Mucosa of stomach (tissue), 1 donor: ENCODE measurements around the gene LRRC8E.
"Not testable (repeated sequence)": the region's sequence is repeated elsewhere in the genome, so short reads cannot be mapped to it uniquely, and the experiment has no call there.

Source experiments
- H3K27me3 ChIP-seq: one replicate; pipeline ENCODE4 v1.7.0; 2013; ENCODE audit warnings: mild to moderate bottlenecking, low read length; ENCODE audit not compliant: control insufficient read depth, insufficient read depth
- H3K36me3 ChIP-seq: one replicate; pipeline ENCODE4 v1.7.0; 2013; ENCODE audit warnings: low read length; ENCODE audit not compliant: control insufficient read depth, insufficient read depth
- H3K4me1 ChIP-seq: one replicate; pipeline ENCODE4 v1.7.0; 2013; ENCODE audit warnings: mild to moderate bottlenecking, low read length; ENCODE audit not compliant: control insufficient read depth, insufficient read depth
- H3K4me3 ChIP-seq: one replicate; pipeline ENCODE4 v1.7.0; 2013; ENCODE audit warnings: low read length
- H3K9ac ChIP-seq: one replicate; pipeline ENCODE4 v1.7.0; 2013; ENCODE audit warnings: mild to moderate bottlenecking, low read length, moderate library complexity
- H3K9me3 ChIP-seq: one replicate; pipeline ENCODE4 v1.7.0; 2013; ENCODE audit warnings: mild to moderate bottlenecking, low read length, moderate library complexity; ENCODE audit not compliant: control insufficient read depth
- donor health status: Pancreatic carcinoma.

The LRRC8E gene

GRCh38 chr19:7923295-7924191 is 35.2 kb downstream of the LRRC8E start:
- Histone ChIP-seq H3K27me3 (peaks cover 12% of the 10 kb centered on the region), H3K4me1 (peaks cover 28% of the 10 kb centered on the region), H3K9ac (no peak overlapping the region), H3K4me3 (no peak overlapping the region), H3K9me3 (no peaks in the 10 kb centered on the region), H3K36me3 (no peaks in the 10 kb centered on the region)

GRCh38 chr19:7924241-7924640 is 35.9 kb downstream of the LRRC8E start:
- Histone ChIP-seq H3K9ac (no peak overlapping the region), H3K4me3 (no peak overlapping the region), H3K9me3 (no peaks in the 10 kb centered on the region), H3K36me3 (no peaks in the 10 kb centered on the region), H3K27me3 (peaks cover 5% of the 10 kb centered on the region), H3K4me1 (peaks cover 28% of the 10 kb centered on the region)

GRCh38 chr19:7924651-7925170 is 36.4 kb downstream of the LRRC8E start:
- H3K36me3 ChIP-seq = no peaks in the 10 kb centered on the region
- no peaks in the 10 kb centered on the region for H3K9me3 ChIP-seq
- peaks cover 23% of the 10 kb centered on the region for H3K4me1 ChIP-seq
- no peak overlapping the region for H3K4me3 ChIP-seq
- no peak overlapping the region for H3K9ac ChIP-seq
- peaks cover under 1% of the 10 kb centered on the region for H3K27me3 ChIP-seq

- no peaks in the 10 kb centered on the region for H3K27me3 ChIP-seq
- no peaks in the 10 kb centered on the region for H3K9me3 ChIP-seq
- H3K9ac ChIP-seq = no peak overlapping the region
- H3K4me3 ChIP-seq = no peak overlapping the region
- H3K36me3 ChIP-seq = no peaks in the 10 kb centered on the region
- peaks cover 20% of the 10 kb centered on the region for H3K4me1 ChIP-seq
Measured at GRCh38 chr19:7925171-7925851, 37.0 kb downstream of the LRRC8E start.

GRCh38 chr19:7926021-7926726 is 37.9 kb downstream of the LRRC8E start, which contains the start of gene CTXN1:
Gene CTXN1, minus strand, starts transcription at chr19:7926135. Its CDS starts 597 bp downstream, at chr19:7925538.
- no peaks in the 10 kb centered on the region for H3K27me3 ChIP-seq
- peak within 1 kb of the TSS; percentile 28 for H3K9ac ChIP-seq
- H3K4me3 ChIP-seq = no peak within 1 kb of the TSS
- no peaks in the 10 kb centered on the region for H3K36me3 ChIP-seq
- H3K4me1 ChIP-seq = peaks cover 17% of the 10 kb centered on the region
- no peaks in the 10 kb centered on the region for H3K9me3 ChIP-seq

- no peak overlapping the region for H3K9ac ChIP-seq
- no peaks in the 10 kb centered on the region for H3K27me3 ChIP-seq
- H3K36me3 ChIP-seq = no peaks in the 10 kb centered on the region
- H3K4me1 ChIP-seq = peaks cover 9% of the 10 kb centered on the region
- no peak overlapping the region for H3K4me3 ChIP-seq
- no peaks in the 10 kb centered on the region for H3K9me3 ChIP-seq
Measured at GRCh38 chr19:7926727-7927604, 38.7 kb downstream of the LRRC8E start.

GRCh38 chr19:7927605-7928333 is 39.5 kb downstream of the LRRC8E start:
- Histone ChIP-seq H3K4me1 (peaks cover 6% of the 10 kb centered on the region), H3K27me3 (no peaks in the 10 kb centered on the region), H3K9me3 (no peaks in the 10 kb centered on the region), H3K9ac (no peak overlapping the region), H3K4me3 (no peak overlapping the region), H3K36me3 (no peaks in the 10 kb centered on the region)

- Histone ChIP-seq H3K4me3 (no peak overlapping the region), H3K27me3 (no peaks in the 10 kb centered on the region), H3K4me1 (peaks cover 6% of the 10 kb centered on the region), H3K36me3 (peaks cover 2% of the 10 kb centered on the region), H3K9me3 (no peaks in the 10 kb centered on the region), H3K9ac (no peak overlapping the region)
Measured at GRCh38 chr19:7928334-7928706, 40.0 kb downstream of the LRRC8E start.

- Histone ChIP-seq H3K4me1 (peaks cover 6% of the 10 kb centered on the region), H3K4me3 (no peak overlapping the region), H3K9me3 (no peaks in the 10 kb centered on the region), H3K9ac (no peak overlapping the region), H3K36me3 (peaks cover 4% of the 10 kb centered on the region), H3K27me3 (no peaks in the 10 kb centered on the region)
Measured at GRCh38 chr19:7928741-7929701, 40.7 kb downstream of the LRRC8E start.

- not testable (repeated sequence) for H3K36me3 ChIP-seq
Measured at GRCh38 chr19:7930030-7930429, 41.7 kb downstream of the LRRC8E start.

More at GRCh38 chr19:7930030-7930429, 41.7 kb downstream of the LRRC8E start:
- H3K4me1 ChIP-seq, H3K9me3 ChIP-seq, H3K4me3 ChIP-seq, H3K9ac ChIP-seq, H3K27me3 ChIP-seq: not testable (repeated sequence)
